Keratinocyte (primary cell): ENCODE data around the gene CD163. TPM values are rescaled to one million over a fixed set of nuclear protein-coding genes. Genes with fewer than 3 reads are reported as not detected.

Experiments used
- DNase-seq: peaks from one replicate; pipeline ENCODE4 v3.0.0-alpha.2; 2011; ENCODE audit warnings: low read depth, missing footprints, low spot score
- FAIRE-seq: peaks from 2 replicates; lab custom pipeline; 2011; peaks lifted over from hg19 to GRCh38; lab: Jason Lieb, UNC
- H2AFZ ChIP-seq: 2 replicates; pipeline ENCODE4 v1.6.0; 2012; ENCODE audit warnings: low read length, control low read depth, inconsistent platforms; ENCODE audit not compliant: control insufficient read depth
- H3K27ac ChIP-seq: 2 replicates; pipeline ENCODE4 v1.5.1; 2011; ENCODE audit warnings: low read length; ENCODE audit not compliant: control insufficient read depth, insufficient read depth
- H3K27me3 ChIP-seq: 3 replicates; pipeline ENCODE4 v1.6.0; 2011; ENCODE audit warnings: low read length; ENCODE audit not compliant: control insufficient read depth, insufficient read depth; ENCODE audit errors: extremely low read depth
- H3K36me3 ChIP-seq, 2 experiments: 2 replicates in 1 of 2; 3 replicates in 1 of 2; pipeline ENCODE4 v1.5.1; 2011; ENCODE audit warnings: low read length in 2 of 2, mild to moderate bottlenecking in 1 of 2; ENCODE audit not compliant: control insufficient read depth in 2 of 2, insufficient read depth in 2 of 2; ENCODE audit errors: extremely low read depth in 1 of 2
- H3K4me1 ChIP-seq: 3 replicates; pipeline ENCODE4 v1.5.1; 2011; ENCODE audit warnings: low read length; ENCODE audit not compliant: control insufficient read depth, insufficient read depth; ENCODE audit errors: extremely low read depth
- H3K4me2 ChIP-seq: 3 replicates; pipeline ENCODE4 v1.6.0; 2011; ENCODE audit warnings: low read depth, low read length; ENCODE audit not compliant: control insufficient read depth, insufficient read depth; ENCODE audit errors: extremely low read depth
- H3K4me3 ChIP-seq, 3 experiments: fragments of 200-600 bp in 1 of 3; sonication (generic) in 1 of 3; 2 replicates in 2 of 3; 3 replicates in 1 of 3; pipeline ENCODE4 v1.5.1; 2011 to 2016; ENCODE audit warnings: low read length in 3 of 3, mild to moderate bottlenecking in 3 of 3, control low read depth in 2 of 3, inconsistent platforms in 1 of 3, low read depth in 1 of 3, mixed read lengths in 1 of 3, mixed run types in 1 of 3, moderate library complexity in 1 of 3; ENCODE audit not compliant: control insufficient read depth in 2 of 3, insufficient read depth in 2 of 3; ENCODE audit errors: extremely low read depth in 1 of 3
- H3K79me2 ChIP-seq: 2 replicates; pipeline ENCODE4 v1.6.0; 2012; ENCODE audit warnings: low read length; ENCODE audit not compliant: control insufficient read depth, insufficient read depth
- H3K9ac ChIP-seq: 3 replicates; pipeline ENCODE4 v1.6.0; 2011; ENCODE audit warnings: low read length; ENCODE audit not compliant: control insufficient read depth, insufficient read depth; ENCODE audit errors: extremely low read depth
- H3K9me1 ChIP-seq: 3 replicates; pipeline ENCODE4 v1.6.0; 2011; ENCODE audit warnings: low read length; ENCODE audit not compliant: control insufficient read depth, insufficient read depth; ENCODE audit errors: extremely low read depth
- H3K9me3 ChIP-seq: 2 replicates; pipeline ENCODE4 v1.5.1; 2012; ENCODE audit warnings: low read depth, low read length; ENCODE audit not compliant: control insufficient read depth
- H4K20me1 ChIP-seq: 3 replicates; pipeline ENCODE4 v1.6.0; 2011; ENCODE audit warnings: low read length; ENCODE audit not compliant: control insufficient read depth, insufficient read depth; ENCODE audit errors: extremely low read depth
- CTCF ChIP-seq, 3 experiments: IDR thresholded peaks in 1 of 3; conservative IDR thresholded peaks in 1 of 3; optimal IDR thresholded peaks in 1 of 3; 2 replicates in 2 of 3; 3 replicates in 1 of 3; pipeline versions ENCODE3 to v1.5.1; 2011; ENCODE audit warnings: low read length in 3 of 3, mild to moderate bottlenecking in 3 of 3, moderate library complexity in 2 of 3, control low read depth in 1 of 3, inconsistent platforms in 1 of 3; ENCODE audit not compliant: insufficient read depth in 2 of 3; ENCODE audit errors: extremely low read depth in 1 of 3
- EZH2 ChIP-seq: IDR thresholded peaks from one replicate; pipeline ENCODE4 v1.6.1; 2012; ENCODE audit warnings: inconsistent platforms, mild to moderate bottlenecking, low read length, moderate library complexity
- dilution Hi-C: fragments of 300-500 bp; cut with MboI; formaldehyde crosslinking; loops from one replicate; pipeline ENCODE4 v1.7.0; 2020; ENCODE audit warnings: low sequenced_read_pairs; ENCODE audit not compliant: extremely low pct_ligation_motif_present
- polyA plus RNA-seq, 5 experiments: library from polyadenylated mRNA; depleted of rRNA in 3 of 5; stranded (reverse) in 3 of 5; stranded (forward) in 1 of 5; unstranded in 1 of 5; fragments of >200 nt; gene quantifications; 1 replicate in 1 of 5; 2 replicates in 3 of 5; 3 replicates in 1 of 5; pipeline versions ENCODE4 v1.2.1 to v1.2.3, GENCODE V29; 2011 to 2012; ENCODE audit warnings: missing spikeins in 2 of 5, low read depth in 1 of 5, low replicate concordance in 1 of 5

Gene CD163
- polyA plus RNA-seq, 1 donor (not counting 4 experiments of a cell fraction or from before 2014, with no cell fraction given): 0.14 TPM

DNA sequence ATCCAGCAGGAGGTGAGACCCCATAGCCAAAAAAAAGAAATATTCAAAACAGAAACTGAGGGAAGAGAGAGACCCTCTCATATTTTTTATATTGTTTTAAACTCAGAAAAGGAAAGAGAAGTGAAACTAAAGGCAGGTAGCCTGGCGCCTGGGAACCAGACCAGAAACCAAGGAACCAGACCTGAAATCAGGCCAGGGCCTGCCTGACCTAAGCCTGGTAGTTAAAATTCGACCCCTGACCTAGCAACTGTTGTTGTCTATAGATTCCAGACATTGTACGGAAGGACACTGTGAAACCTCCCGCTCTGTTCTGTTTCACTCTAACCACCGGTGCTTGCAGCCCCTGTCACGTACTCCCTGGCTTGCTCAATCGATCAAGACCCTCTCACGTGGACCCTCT lies 38.5 kb upstream of the CD163 start:
- Histone ChIP-seq H3K27ac (no peak overlapping the region), H4K20me1 (no peaks in the 10 kb centered on the region), H3K4me2 (no peak overlapping the region), H3K79me2 (no peaks in the 10 kb centered on the region), H2AFZ (no peak overlapping the region), H3K9me3 (no peaks in the 10 kb centered on the region), H3K4me3 (no peak overlapping the region), H3K36me3 (no peaks in the 10 kb centered on the region), H3K4me1 (no peaks in the 10 kb centered on the region), H3K9me1 (no peaks in the 10 kb centered on the region), H3K9ac (no peak overlapping the region), H3K27me3 (no peaks in the 10 kb centered on the region)
- TF ChIP-seq CTCF (optimal IDR thresholded peaks at IDR 0.05 in 1 of 3, IDR thresholded peaks at IDR 0.05 in 1 of 3, conservative IDR thresholded peaks at IDR 0.05 in 1 of 3; ENCODE audit: extremely low read depth in 1 of 3, insufficient read depth in 2 of 3, low read length in 3 of 3) (no peak), EZH2 (no peak)
- DNase-seq: no peak
- FAIRE-seq: no peak
- dilution Hi-C loops: no loop called here

DNA sequence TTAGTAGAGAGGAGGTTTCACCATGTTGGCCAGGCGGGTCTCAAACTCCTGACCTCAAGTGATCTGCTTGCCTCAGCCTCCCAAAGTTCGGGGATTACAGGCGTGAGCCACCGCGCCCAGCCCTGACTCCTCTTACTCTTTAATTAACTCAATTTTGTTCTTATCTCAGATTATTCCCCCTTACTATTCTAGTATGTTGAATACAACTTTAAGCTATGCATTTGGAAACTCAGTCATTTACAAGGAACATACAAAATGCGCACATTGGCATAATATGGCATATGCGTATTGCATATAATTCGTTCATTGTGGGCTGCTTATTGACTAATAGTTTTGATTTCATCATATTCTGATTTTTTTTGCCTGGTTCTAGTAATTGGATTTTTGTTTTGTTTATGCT lies 10.8 kb upstream of the CD163 start:
- no peak overlapping the region for H2AFZ ChIP-seq
- H3K79me2 ChIP-seq: no peaks in the 10 kb centered on the region
- no peak overlapping the region for H3K9ac ChIP-seq
- DNase-seq (no peak), FAIRE-seq (no peak)
- no peaks in the 10 kb centered on the region for H3K27me3 ChIP-seq
- dilution Hi-C loops: no loop called here
- no peaks in the 10 kb centered on the region for H3K4me1 ChIP-seq
- H3K36me3 ChIP-seq: no peaks in the 10 kb centered on the region
- no peak for TF ChIP-seq EZH2
- no peak for TF ChIP-seq CTCF (optimal IDR thresholded peaks at IDR 0.05 in 1 of 3, IDR thresholded peaks at IDR 0.05 in 1 of 3, conservative IDR thresholded peaks at IDR 0.05 in 1 of 3; ENCODE audit: extremely low read depth in 1 of 3, insufficient read depth in 2 of 3, low read length in 3 of 3)
- no peaks in the 10 kb centered on the region for H4K20me1 ChIP-seq
- H3K4me2 ChIP-seq: no peak overlapping the region
- H3K9me1 ChIP-seq: no peaks in the 10 kb centered on the region
- no peak overlapping the region for H3K27ac ChIP-seq
- H3K9me3 ChIP-seq: no peaks in the 10 kb centered on the region
- H3K4me3 ChIP-seq: no peak overlapping the region
